ENCODE measurements around the gene SOS2.
"Not testable (repeated sequence)": the region's sequence is repeated elsewhere in the genome, so short reads cannot be mapped to it uniquely, and the experiment has no call there.

SOS2 gene

DNA sequence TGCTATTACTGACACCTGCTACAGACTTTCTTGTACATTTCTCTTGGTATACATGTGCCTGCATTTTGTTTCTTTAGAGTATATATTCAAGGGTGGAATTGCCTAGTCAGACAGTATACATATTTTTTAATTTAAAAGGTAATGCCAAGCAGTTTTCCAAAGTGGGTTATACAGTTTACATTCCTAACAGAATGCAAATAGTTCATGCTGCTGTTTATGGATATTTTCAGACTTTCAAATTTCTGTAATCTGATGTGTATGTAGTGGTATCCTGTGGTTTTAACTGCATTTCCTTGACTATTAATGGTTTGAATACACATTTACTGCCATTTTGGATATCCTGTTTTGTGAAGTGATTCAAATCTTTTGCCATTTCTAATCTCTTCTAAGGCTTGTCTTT, 59.5 kb downstream of the SOS2 start (continued):
- no peak for TF ChIP-seq TSHZ2 (CRISPR knock-in tag; IDR thresholded peaks at IDR 0.05)

DNA sequence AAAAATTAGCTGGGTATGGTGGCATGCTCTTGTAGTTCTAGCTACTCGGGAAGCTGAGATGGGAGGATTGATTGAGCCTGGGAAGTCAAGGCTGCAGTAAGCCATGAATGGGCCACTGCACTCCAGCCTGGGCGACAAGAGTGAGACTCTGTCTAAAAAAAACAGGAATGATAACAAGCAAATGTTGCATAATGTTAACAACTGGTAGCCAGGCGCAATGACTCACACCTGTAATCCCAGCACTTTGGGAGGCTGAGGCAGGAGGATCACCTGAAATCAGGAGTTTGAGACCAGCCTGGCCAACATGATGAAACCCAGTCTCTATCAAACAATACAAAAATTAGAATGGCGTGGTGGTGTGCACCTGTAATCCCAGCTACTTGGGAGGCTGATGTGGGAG, 64.0 kb downstream of the SOS2 start:
- ATAC-seq: not testable (repeated sequence)

- no peak for ATAC-seq
- TF ChIP-seq RARB (CRISPR knock-in tag; IDR thresholded peaks at IDR 0.05): no peak
Measured at GRCh38 chr14:50156111-50156510, 75.3 kb downstream of the SOS2 start.

- no peak for ATAC-seq
- TF ChIP-seq ARNTL (CRISPR knock-in tag; IDR thresholded peaks at IDR 0.05; ENCODE audit: borderline replicate concordance, low read depth): no peak
- no peak for TF ChIP-seq ZC3H10 (CRISPR knock-in tag; IDR thresholded peaks at IDR 0.05)
- no peak for TF ChIP-seq CREB5 (CRISPR knock-in tag; IDR thresholded peaks at IDR 0.05; ENCODE audit: low read depth)
- no peak for TF ChIP-seq BACH2 (CRISPR knock-in tag; IDR thresholded peaks at IDR 0.05; ENCODE audit: borderline replicate concordance)
- no peak for TF ChIP-seq ISL1 (CRISPR knock-in tag; IDR thresholded peaks at IDR 0.05)
- TF ChIP-seq CSDC2 (CRISPR knock-in tag; IDR thresholded peaks at IDR 0.05): no peak
- TF ChIP-seq OSR1 (CRISPR knock-in tag; IDR thresholded peaks at IDR 0.05): no peak
- no peak for TF ChIP-seq GLIS3 (CRISPR knock-in tag; IDR thresholded peaks at IDR 0.05)
- TF ChIP-seq, protein P1, sequence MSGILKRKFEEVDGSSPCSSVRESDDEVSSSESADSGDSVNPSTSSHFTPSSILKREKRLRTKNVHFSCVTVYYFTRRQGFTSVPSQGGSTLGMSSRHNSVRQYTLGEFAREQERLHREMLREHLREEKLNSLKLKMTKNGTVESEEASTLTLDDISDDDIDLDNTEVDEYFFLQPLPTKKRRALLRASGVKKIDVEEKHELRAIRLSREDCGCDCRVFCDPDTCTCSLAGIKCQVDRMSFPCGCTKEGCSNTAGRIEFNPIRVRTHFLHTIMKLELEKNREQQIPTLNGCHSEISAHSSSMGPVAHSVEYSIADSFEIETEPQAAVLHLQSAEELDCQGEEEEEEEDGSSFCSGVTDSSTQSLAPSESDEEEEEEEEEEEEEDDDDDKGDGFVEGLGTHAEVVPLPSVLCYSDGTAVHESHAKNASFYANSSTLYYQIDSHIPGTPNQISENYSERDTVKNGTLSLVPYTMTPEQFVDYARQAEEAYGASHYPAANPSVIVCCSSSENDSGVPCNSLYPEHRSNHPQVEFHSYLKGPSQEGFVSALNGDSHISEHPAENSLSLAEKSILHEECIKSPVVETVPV (CRISPR knock-in tag; IDR thresholded peaks at IDR 0.05): no peak
- no peak for TF ChIP-seq TOX (CRISPR knock-in tag; IDR thresholded peaks at IDR 0.05; ENCODE audit: borderline replicate concordance)
- TF ChIP-seq PATZ1 (CRISPR knock-in tag; IDR thresholded peaks at IDR 0.05; ENCODE audit: borderline replicate concordance): no peak
- no peak for TF ChIP-seq TSHZ2 (CRISPR knock-in tag; IDR thresholded peaks at IDR 0.05)
- no peak for TF ChIP-seq ZNF565 (CRISPR knock-in tag; conservative IDR thresholded peaks at IDR 0.05; ENCODE audit: low read depth)
- TF ChIP-seq, protein P2, sequence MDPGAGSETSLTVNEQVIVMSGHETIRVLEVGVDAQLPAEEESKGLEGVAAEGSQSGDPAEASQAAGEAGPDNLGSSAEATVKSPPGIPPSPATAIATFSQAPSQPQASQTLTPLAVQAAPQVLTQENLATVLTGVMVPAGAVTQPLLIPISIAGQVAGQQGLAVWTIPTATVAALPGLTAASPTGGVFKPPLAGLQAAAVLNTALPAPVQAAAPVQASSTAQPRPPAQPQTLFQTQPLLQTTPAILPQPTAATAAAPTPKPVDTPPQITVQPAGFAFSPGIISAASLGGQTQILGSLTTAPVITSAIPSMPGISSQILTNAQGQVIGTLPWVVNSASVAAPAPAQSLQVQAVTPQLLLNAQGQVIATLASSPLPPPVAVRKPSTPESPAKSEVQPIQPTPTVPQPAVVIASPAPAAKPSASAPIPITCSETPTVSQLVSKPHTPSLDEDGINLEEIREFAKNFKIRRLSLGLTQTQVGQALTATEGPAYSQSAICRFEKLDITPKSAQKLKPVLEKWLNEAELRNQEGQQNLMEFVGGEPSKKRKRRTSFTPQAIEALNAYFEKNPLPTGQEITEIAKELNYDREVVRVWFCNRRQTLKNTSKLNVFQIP (CRISPR knock-in tag; IDR thresholded peaks at IDR 0.05; ENCODE audit: borderline replicate concordance, low read depth): no peak
- TF ChIP-seq ZFP3 (CRISPR knock-in tag; IDR thresholded peaks at IDR 0.05): no peak
- no peak for TF ChIP-seq SNAI2 (CRISPR knock-in tag; IDR thresholded peaks at IDR 0.05)
- no peak for TF ChIP-seq RARB (CRISPR knock-in tag; IDR thresholded peaks at IDR 0.05)
- TF ChIP-seq TCF4 (CRISPR knock-in tag; IDR thresholded peaks at IDR 0.05; ENCODE audit: borderline replicate concordance): no peak
Measured at GRCh38 chr14:50148799-50149198, 82.6 kb downstream of the SOS2 start.
